H4 (cell line): Measurements from ENCODE around the gene CRHR1. TPM values are rescaled to one million over a fixed set of nuclear protein-coding genes. Genes with fewer than 3 reads are reported as not detected.

Experiments
- DNase-seq: peaks from one replicate; pipeline ENCODE4 v3.0.0-alpha.2; 2015; ENCODE audit warnings: low spot score
- total RNA-seq: library from RNA; depleted of rRNA; stranded (reverse); fragments of >200 nt; shearing (Covaris generic); gene quantifications from 2 replicates; pipeline ENCODE4 v1.2.3, GENCODE V29; 2014

Gene CRHR1
- total RNA-seq, 1 experiment from 2014 or later: 1.2 TPM

GRCh38 chr17:45758544-45758943, 25.6 kb upstream of the CRHR1 start:
- no peak for DNase-seq

DNA sequence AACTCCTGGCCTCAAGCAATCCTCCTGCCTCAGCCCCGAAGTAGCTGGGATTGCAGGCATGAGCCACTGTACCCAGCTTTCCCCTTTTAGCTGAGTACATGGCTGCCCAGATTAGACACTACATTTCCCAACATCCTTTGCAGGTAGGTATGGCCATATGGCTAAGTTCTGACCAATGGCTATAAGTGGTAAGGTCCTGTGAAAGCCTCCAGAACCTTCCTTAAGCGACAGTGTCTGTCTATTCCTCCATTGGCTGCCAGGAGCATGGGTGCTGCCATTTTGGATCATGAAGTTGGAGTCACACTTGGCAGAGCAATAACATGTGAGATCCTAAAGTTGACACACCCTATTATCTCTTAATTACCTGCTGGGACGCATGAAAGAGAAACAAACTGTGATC, 24.4 kb upstream of the CRHR1 start:
- peak; percentile 36 for DNase-seq

DNA sequence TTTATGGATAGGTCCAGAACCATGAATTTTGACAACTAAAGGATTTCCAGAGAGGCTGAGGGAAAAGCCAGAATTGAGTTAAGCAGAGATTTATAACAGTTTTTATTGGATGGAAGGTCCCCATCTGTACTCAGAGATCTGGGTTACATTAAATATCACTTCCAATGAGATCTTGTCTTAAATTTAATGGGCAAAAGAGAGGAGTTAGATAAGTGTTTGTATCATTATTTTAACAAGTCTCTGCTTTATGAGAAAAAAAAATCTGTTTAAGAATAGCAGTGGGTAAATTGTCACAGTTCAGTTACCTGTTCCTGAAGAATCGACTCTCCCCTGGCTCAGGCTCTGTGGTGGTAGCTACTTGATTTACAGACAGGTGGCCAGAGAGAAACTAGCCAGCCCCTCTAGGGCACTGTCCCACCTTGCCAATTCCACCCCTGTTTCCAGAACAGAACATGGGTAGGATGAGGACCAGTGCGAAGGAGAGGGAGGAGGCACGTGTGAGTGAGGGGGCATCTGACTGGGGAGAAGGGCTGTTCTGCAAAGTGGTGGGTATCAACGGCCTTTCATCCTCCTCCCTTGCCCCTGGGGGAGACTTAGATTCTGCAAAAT, 22.1 kb upstream of the CRHR1 start:
- no peak for DNase-seq

GRCh38 chr17:45763182-45763581, 20.9 kb upstream of the CRHR1 start:
- no peak for DNase-seq

DNA sequence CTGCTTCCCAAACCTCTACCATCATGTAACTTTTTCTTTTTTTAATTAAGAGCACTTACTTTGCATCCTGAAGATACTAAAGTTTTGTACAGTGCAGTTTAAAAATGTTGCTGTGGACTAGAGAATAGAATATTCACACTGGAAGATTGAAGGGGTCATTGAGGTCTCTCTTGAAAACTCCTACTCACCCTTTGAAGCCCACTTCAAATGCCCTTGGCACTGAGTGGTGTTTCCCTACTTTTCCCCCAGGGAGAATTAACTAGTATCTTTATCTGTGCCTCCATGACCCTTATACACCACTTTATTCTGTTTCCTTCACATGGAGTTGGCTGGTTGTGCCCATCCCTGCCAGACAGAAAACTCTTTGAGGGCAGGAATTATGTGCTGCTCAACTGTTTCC, 19.6 kb upstream of the CRHR1 start:
- DNase-seq: no peak

GRCh38 chr17:45768000-45768399, 16.1 kb upstream of the CRHR1 start:
- no peak for DNase-seq

DNA sequence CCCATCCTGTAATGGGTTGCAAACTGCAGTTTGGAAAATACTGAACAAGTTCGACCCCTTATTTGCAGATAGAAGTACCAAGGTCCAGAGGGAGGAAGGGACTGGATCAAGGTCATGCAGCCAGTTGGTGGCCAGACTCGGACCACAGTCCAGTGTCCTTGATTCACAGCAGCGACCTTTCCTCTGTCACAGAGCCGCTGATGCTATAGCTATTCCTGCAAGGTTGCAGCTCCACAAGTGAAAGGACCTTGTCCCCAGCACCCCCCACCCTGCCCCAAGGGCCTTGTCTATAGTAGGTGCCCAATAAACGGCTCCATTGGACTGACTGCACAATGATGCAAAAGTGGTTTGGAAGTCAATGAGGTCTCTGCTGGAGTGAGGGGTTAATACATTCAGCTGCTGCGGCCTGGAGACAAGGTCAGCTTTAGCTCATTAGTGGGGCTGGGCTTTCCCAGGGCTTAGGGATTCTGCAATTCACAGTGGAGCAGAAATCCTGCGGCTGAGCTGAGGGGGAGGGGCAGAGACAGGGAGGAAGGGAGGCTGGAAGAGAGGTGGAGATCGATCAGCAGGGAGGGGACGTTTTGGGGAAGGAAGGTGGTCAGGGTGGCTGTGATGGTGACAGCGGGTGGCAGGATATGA, 13.4 kb upstream of the CRHR1 start:
- no peak for DNase-seq

GRCh38 chr17:45771271-45771959, 12.7 kb upstream of the CRHR1 start:
- no peak for DNase-seq

GRCh38 chr17:45775148-45775547, 9.0 kb upstream of the CRHR1 start:
- peak; percentile 52 for DNase-seq

GRCh38 chr17:45775576-45776011, 8.5 kb upstream of the CRHR1 start:
- DNase-seq: peak; percentile 86

DNA sequence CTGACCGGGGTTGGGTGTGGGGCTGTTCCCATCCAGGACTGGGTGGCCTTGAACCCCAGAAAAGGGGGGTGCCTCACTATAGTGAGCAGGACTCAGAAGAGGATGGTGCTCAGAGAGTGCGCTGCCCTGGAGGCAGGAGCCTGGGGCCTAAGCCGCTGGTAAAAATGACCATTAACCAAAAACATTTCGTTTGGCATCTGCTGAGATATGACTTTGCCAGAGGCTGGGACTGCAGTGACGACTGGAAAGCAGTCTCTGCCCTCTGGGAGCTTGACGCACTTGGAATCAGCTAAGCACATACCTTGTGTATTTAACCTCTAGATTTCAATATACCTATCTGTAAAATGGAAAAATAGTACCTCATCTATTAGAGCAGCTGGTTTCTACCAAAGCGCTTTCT, 7.2 kb upstream of the CRHR1 start:
- DNase-seq: no peak

GRCh38 chr17:45777388-45777787, 6.7 kb upstream of the CRHR1 start:
- no peak for DNase-seq

DNA sequence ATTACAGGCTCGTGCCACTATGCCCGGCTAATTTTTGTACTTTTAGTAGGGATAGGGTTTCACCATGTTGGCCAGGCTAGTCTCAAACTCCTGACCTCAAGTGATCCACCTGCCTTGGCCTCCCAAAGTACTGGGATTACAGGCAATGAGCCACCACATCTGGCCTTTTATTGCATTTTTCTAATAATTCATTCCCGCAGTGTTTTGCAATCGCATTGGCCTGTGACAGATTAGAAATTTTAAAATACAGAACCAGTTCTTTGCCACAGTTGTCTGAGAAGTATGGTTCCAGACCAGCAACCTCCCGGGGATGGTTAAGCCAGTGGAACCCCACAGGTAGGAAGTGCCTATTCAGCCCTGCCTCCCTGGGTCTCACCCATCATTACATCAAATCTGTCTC, 3.2 kb upstream of the CRHR1 start:
- DNase-seq: no peak

- no peak for DNase-seq
These were observed 1.1 kb upstream of the CRHR1 start for GRCh38 chr17:45782889-45783592.

- DNase-seq: peak; percentile 47
These were observed 377 bp upstream of the CRHR1 start for GRCh38 chr17:45783593-45784292.

DNA sequence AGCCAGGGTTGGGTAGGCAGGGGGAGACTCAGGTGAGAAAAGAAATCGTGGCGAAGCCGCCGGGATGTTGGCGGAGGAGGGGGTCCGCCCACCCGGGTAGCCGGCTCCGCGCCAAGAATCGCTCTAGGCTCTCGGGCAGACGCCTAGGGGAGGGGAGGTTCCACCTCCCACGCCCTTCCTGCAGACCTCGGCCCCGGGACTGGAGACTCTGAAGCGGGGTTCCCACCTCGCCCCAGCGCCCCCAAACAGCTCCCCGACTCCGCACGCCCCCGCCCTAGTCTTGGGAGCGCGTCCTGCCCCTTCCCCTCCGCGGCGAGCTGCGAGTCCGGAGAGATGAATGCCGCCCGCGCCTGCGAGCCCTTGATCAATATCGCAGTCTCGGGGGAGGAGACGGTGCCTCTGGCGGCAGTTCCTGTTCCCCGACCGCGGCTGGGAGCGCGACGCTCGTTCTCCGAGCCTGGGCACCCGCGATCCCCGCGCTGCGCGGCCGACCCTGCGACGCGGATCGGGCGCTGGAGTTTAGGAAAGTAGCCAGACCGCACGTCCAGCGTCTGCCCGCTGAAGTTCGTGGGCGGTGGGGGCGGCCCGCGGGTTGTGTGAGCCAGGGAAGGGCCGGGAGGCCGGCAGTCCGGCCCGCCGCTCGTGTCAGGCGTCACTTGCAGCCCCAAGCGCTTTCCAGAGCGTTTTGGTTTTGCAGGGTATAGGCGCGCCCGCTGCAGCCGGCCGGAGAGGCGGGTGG, 790 bp downstream of the CRHR1 start:
- DNase-seq: no peak

DNA sequence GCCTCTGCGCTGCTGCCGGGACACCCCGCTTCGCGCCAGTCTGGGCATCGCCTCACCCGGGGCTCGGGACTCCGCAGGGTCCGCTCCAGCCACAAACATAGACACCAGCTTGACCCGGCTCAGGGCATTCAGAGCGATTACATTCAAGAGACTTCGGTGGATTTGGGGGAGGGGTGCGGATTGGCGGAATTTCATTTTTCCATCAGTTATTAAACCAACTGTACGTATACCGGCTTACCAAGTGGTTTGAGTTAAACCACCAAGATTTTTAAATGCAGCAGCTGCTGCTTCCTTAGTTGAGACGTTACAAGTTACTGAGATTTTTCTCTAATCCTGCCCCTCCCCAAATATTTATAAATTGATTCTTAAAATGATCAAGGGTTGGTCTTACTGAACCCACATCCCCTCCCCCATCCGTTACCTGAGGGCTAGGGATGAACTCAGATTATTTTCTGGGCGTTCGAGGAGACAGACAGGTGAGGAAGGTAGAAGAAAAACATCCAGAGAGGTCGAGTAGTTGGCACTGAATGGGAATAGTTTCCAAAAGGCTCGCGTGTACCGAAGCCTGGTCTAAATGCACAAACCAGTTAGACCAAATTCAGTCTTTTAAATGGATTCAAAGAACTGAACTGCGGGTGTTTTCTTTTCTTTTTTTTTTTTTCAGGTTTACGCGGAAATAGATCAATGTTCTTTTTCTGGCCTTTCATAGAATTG, 1.5 kb downstream of the CRHR1 start:
- DNase-seq: no peak

- no peak for DNase-seq
These were observed 2.2 kb downstream of the CRHR1 start for GRCh38 chr17:45786349-45786748.

DNA sequence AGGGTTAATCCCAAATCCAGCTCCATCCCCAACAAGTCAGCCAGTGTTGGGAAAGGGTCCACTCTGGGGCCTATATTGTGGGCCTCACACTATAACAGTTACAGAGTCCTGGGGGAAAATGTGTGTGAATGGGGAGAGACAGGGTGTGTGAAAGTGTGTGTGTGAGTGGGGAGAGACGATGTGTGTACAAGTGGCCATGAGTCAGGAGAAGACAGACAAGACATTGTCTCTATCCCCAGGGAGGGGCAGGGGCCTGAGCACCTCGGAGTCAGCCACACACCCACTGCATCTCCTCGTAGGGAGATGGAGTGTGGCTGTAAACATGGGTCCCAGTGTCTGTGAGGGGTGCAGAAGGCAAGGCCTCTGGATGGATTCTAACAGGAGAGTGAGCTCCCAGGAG, 2.9 kb downstream of the CRHR1 start:
- DNase-seq: no peak

GRCh38 chr17:45787656-45788055, 3.5 kb downstream of the CRHR1 start:
- DNase-seq: no peak

DNA sequence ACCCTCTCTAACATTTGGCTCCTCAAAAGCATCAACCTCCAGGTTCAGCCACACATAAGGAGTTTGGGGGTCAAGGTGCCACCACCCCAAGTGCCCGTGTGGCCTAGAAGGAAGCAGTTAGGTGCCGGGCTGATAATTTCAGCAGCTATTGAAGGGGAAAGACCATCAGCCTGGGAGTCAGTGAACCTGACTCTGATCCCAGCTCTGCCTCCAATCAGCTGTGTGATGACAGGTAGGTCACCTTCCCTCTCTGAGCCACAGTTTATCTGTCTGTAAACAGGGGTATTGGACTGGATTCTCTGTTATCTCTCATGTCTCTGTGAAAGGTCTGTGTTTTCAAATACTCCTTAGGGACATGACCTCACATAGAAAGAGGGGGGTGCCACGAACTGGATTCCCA, 3.9 kb downstream of the CRHR1 start:
- DNase-seq: no peak
